GM23248 (cell line): ENCODE measurements around the gene KIF22.

Experiments
- EZH2 ChIP-seq: fragments of 200-600 bp; sonication (generic); IDR thresholded peaks from 2 replicates; pipeline ENCODE4 v1.6.1; 2018; ENCODE audit warnings: antibody characterized with exemption, mild to moderate bottlenecking; ENCODE audit not compliant: insufficient read depth, poor library complexity, severe bottlenecking
- EZH2phosphoT487 ChIP-seq: fragments of 200-600 bp; sonication (generic); IDR thresholded peaks from 2 replicates; pipeline ENCODE4 v1.6.1; 2018; ENCODE audit warnings: antibody characterized with exemption, moderate library complexity, mild to moderate bottlenecking, low read depth; ENCODE audit not compliant: insufficient read depth

DNA sequence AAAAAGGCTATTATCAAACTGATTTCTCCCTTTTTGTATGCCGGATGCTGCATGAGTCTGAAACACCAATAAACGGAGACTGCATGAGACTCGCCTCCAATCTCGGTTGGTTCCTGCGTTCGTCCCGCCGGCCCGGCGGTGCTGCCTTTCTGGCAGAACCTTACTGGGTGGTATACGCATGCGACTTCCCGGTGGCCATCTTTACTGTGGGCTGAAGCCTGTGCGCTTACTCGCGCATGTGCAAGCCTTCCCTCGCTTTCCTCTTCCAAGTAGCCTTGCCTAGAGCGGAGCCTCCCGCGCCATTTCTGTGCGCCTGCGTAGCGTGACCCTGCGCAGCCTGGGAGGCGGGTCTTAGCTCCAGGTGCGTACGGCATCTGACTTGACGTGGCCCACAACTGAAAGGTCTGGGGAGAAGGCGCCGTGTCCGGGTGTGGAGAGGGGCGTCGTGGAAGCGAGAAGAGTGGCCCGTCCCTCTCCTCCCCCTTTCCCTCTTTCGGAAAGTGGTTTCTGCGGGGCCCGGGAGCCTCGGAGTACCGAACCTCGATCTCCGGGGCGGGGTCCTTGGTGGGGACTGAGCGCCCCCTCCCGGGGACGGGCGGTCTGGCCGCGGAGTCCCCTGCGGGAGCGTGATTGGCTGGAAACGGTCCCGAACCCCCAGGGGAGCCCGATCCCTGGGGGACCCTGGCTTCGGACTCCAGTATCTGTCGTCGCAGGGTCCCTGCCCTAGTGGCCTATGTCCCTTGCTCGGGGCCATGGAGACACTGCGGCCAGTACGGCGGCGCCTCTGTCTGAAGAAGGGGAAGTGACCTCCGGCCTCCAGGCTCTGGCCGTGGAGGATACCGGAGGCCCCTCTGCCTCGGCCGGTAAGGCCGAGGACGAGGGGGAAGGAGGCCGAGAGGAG lies 25.5 kb downstream of the KIF22 start, which contains the start of gene PAGR1:
- TF ChIP-seq EZH2, result no peak
- no peak for TF ChIP-seq EZH2phosphoT487
